Natural killer cell (primary cell): ENCODE measurements around the gene FDXR. TPM values are rescaled to one million over a fixed set of nuclear protein-coding genes. Genes with fewer than 3 reads are reported as not detected.
"Not testable (repeated sequence)": the region's sequence is repeated elsewhere in the genome, so short reads cannot be mapped to it uniquely, and the experiment has no call there.

Experiments
- ATAC-seq, 3 donors: fragments of 150-1000 bp in 2 of 3; fragments of 200-7000 bp in 1 of 3; cut with Tn5 transposase; 1 replicate in 1 of 3; 2 replicates in 2 of 3; pipeline ENCODE4 v1.10.0; 2021; ENCODE audit warnings: mild to moderate bottlenecking in 2 of 3, moderate library complexity in 2 of 3
- DNase-seq, 2 donors: peaks; one replicate each; pipeline versions ENCODE4 v3.0.0 to v3.0.0-alpha.2; 2013 to 2021; ENCODE audit warnings: mixed read lengths in 1 of 2
- H3K27ac ChIP-seq: one replicate; pipeline ENCODE4 v1.5.1; 2013; ENCODE audit warnings: mild to moderate bottlenecking, low read length
- H3K27me3 ChIP-seq: one replicate; pipeline ENCODE4 v1.6.1; 2013; ENCODE audit warnings: low read length; ENCODE audit not compliant: control insufficient read depth, insufficient read depth
- H3K36me3 ChIP-seq: one replicate; pipeline ENCODE4 v1.6.1; 2013; ENCODE audit warnings: low read length; ENCODE audit not compliant: control insufficient read depth, insufficient read depth
- H3K4me1 ChIP-seq: one replicate; pipeline ENCODE4 v1.6.1; 2013; ENCODE audit warnings: low read length; ENCODE audit not compliant: control insufficient read depth, insufficient read depth
- H3K4me3 ChIP-seq: one replicate; pipeline ENCODE4 v1.5.1; 2013; ENCODE audit warnings: low read length
- H3K9me3 ChIP-seq: one replicate; pipeline ENCODE4 v1.6.1; 2013; ENCODE audit warnings: low read length; ENCODE audit not compliant: control insufficient read depth, insufficient read depth
- H3K27ac Mint-ChIP-seq, 2 donors: one replicate each; pipeline ENCODE4 v1.8.0; 2022; ENCODE audit warnings: mild to moderate bottlenecking in 2 of 2, mixed read lengths in 2 of 2, moderate library complexity in 1 of 2
- H3K27me3 Mint-ChIP-seq, 2 donors: one replicate each; pipeline ENCODE4 v1.8.0; 2022; ENCODE audit warnings: low read depth in 2 of 2, mixed read lengths in 2 of 2
- H3K36me3 Mint-ChIP-seq: one replicate; pipeline ENCODE4 v1.8.0; 2022; ENCODE audit warnings: mixed read lengths
- H3K4me1 Mint-ChIP-seq, 2 donors: one replicate each; pipeline ENCODE4 v1.8.0; 2022; ENCODE audit warnings: mixed read lengths in 2 of 2
- H3K4me3 Mint-ChIP-seq: one replicate; pipeline ENCODE4 v1.8.0; 2022; ENCODE audit warnings: mild to moderate bottlenecking, moderate library complexity, mixed read lengths
- H3K9me3 Mint-ChIP-seq, 2 donors: one replicate each; pipeline ENCODE4 v1.8.0; 2022; ENCODE audit warnings: mixed read lengths in 2 of 2
- CTCF ChIP-seq: fragments of 200-600 bp; IDR thresholded peaks from one replicate; pipeline ENCODE4 v1.8.0; 2022; ENCODE audit warnings: antibody characterized with exemption
- WGBS: methylation state at CpG from one replicate; pipeline ENCODE4 v1.1.7; 2013; ENCODE audit warnings: missing lambda C conversion rate; ENCODE audit not compliant: insufficient coverage; 5-methylcytosine and 5-hydroxymethylcytosine counted together
- intact Hi-C: fragments of 100-400 bp; cut with micrococcal nuclease; formaldehyde crosslinking; loops from one replicate; pipeline ENCODE4 v1.14.2; 2022
- total RNA-seq, 4 donors: library from RNA; stranded (reverse); fragments of 120-200 nt in 1 of 4; gene quantifications; one replicate each; pipeline versions ENCODE4 v1.2.3 to v1.2.4, GENCODE V29; 2013 to 2022

The FDXR gene
- total RNA-seq, 3 donors from 2014 or later (not counting 1 experiment from before 2014, with no cell fraction given) = 4.5 to 9.1 (median 7.8) TPM

GRCh38 chr17:74916851-74917199 lies 44.0 kb upstream of the FDXR start:
- Histone ChIP-seq H3K27ac (no peak overlapping the region), H3K27me3 (no peaks in the 10 kb centered on the region), H3K4me3 (no peak overlapping the region), H3K36me3 (no peaks in the 10 kb centered on the region), H3K9me3 (no peaks in the 10 kb centered on the region), H3K4me1 (peaks cover 9% of the 10 kb centered on the region)
- no peak overlapping the region for H3K4me3 Mint-ChIP-seq
- no peaks in the 10 kb centered on the region for H3K4me1 Mint-ChIP-seq
- no peak for TF ChIP-seq CTCF
- H3K9me3 Mint-ChIP-seq = no peaks in the 10 kb centered on the region
- no peak overlapping the region for H3K27ac Mint-ChIP-seq
- intact Hi-C loops = no loop called here
- DNase-seq = no peak
- H3K27me3 Mint-ChIP-seq = peaks cover 0 to 11% of the 10 kb centered on the region in 2 donors
- peak in 1 of 3 donors; percentile 27 for ATAC-seq
- H3K36me3 Mint-ChIP-seq = no peaks in the 10 kb centered on the region
- 92% methylated on average over 11 of the region's 11 CpGs for WGBS

- ATAC-seq = peak in 1 of 3 donors; percentile 17
- H3K27me3 Mint-ChIP-seq = peaks cover 0 to 8% of the 10 kb centered on the region in 2 donors
- no peaks in the 10 kb centered on the region for H3K9me3 ChIP-seq
- H3K36me3 Mint-ChIP-seq = no peaks in the 10 kb centered on the region
- H3K36me3 ChIP-seq = no peaks in the 10 kb centered on the region
- H3K27ac Mint-ChIP-seq = no peak overlapping the region
- 92% methylated on average over 13 of the region's 13 CpGs for WGBS
- H3K4me1 Mint-ChIP-seq = no peaks in the 10 kb centered on the region
- intact Hi-C loops = no loop called here
- H3K4me1 ChIP-seq = peaks cover 9% of the 10 kb centered on the region
- DNase-seq = no peak
- H3K9me3 Mint-ChIP-seq = no peaks in the 10 kb centered on the region
- H3K27me3 ChIP-seq = no peaks in the 10 kb centered on the region
- no peak overlapping the region for H3K27ac ChIP-seq
- no peak for TF ChIP-seq CTCF
- no peak overlapping the region for H3K4me3 ChIP-seq
- no peak overlapping the region for H3K4me3 Mint-ChIP-seq
These were observed 43.5 kb upstream of the FDXR start for GRCh38 chr17:74916136-74916850.

- H3K27ac ChIP-seq, H3K36me3 Mint-ChIP-seq, H3K4me3 ChIP-seq, ATAC-seq, H3K9me3 ChIP-seq, H3K27ac Mint-ChIP-seq, intact Hi-C loops, H3K9me3 Mint-ChIP-seq, H3K27me3 Mint-ChIP-seq, H3K4me1 ChIP-seq, H3K4me1 Mint-ChIP-seq, H3K36me3 ChIP-seq, DNase-seq, H3K27me3 ChIP-seq, H3K4me3 Mint-ChIP-seq: not testable (repeated sequence)
- 86% methylated on average over 7 of the region's 8 CpGs for WGBS
These were observed 38.6 kb upstream of the FDXR start for GRCh38 chr17:74911423-74911822.

GRCh38 chr17:74909097-74909496 lies 36.3 kb upstream of the FDXR start:
- H3K4me3 ChIP-seq, H3K27ac Mint-ChIP-seq, DNase-seq, ATAC-seq, H3K36me3 Mint-ChIP-seq, H3K9me3 Mint-ChIP-seq, H3K4me3 Mint-ChIP-seq, H3K36me3 ChIP-seq, H3K4me1 ChIP-seq, H3K4me1 Mint-ChIP-seq, H3K27me3 Mint-ChIP-seq, H3K27me3 ChIP-seq, H3K9me3 ChIP-seq, intact Hi-C loops, H3K27ac ChIP-seq: not testable (repeated sequence)
- WGBS = 81% methylated on average over 4 of the region's 4 CpGs
